CD14-positive monocyte (primary cell): Measurements from ENCODE around the gene FSCN2. TPM values are rescaled to one million over a fixed set of nuclear protein-coding genes. Genes with fewer than 3 reads are reported as not detected.

Experiments
- DNase-seq, 3 donors: peaks; one replicate each; pipeline ENCODE4 v3.0.0-alpha.2; 2011 to 2022
- H2AFZ ChIP-seq: 2 replicates; pipeline ENCODE4 v1.6.0; 2012; ENCODE audit warnings: mild to moderate bottlenecking, low read depth, low read length, inconsistent platforms; ENCODE audit not compliant: insufficient read depth, poor library complexity, severe bottlenecking
- H3K27ac ChIP-seq, 2 donors: 1 replicate in 1 of 2; 2 replicates in 1 of 2; pipeline ENCODE4 v1.5.1; 2012 to 2013; ENCODE audit warnings: low read length in 2 of 2, control low read depth in 1 of 2, inconsistent platforms in 1 of 2, low read depth in 1 of 2, mild to moderate bottlenecking in 1 of 2
- H3K27me3 ChIP-seq, 2 donors: one replicate each; pipeline versions ENCODE4 v1.6.0 to v1.6.1; 2011 to 2013; ENCODE audit warnings: low read length in 2 of 2; ENCODE audit not compliant: control insufficient read depth in 2 of 2, insufficient read depth in 2 of 2
- H3K36me3 ChIP-seq, 2 donors: replicated peaks in 1 of 2; 1 replicate in 1 of 2; 2 replicates in 1 of 2; pipeline versions ENCODE4 v1.5.1 to v1.6.1; 2012 to 2013; ENCODE audit warnings: low read length in 2 of 2, control low read depth in 1 of 2, inconsistent platforms in 1 of 2, mild to moderate bottlenecking in 1 of 2; ENCODE audit not compliant: insufficient read depth in 2 of 2, control insufficient read depth in 1 of 2
- H3K4me1 ChIP-seq, 2 donors: 1 replicate in 1 of 2; 2 replicates in 1 of 2; pipeline versions ENCODE4 v1.5.1 to v1.6.1; 2012 to 2013; ENCODE audit warnings: low read length in 2 of 2, control low read depth in 1 of 2, inconsistent platforms in 1 of 2, mild to moderate bottlenecking in 1 of 2, moderate library complexity in 1 of 2; ENCODE audit not compliant: insufficient read depth in 2 of 2, control insufficient read depth in 1 of 2
- H3K4me2 ChIP-seq: replicated peaks from 2 replicates; pipeline ENCODE3; 2012; ENCODE audit warnings: low read length, moderate library complexity, mild to moderate bottlenecking; ENCODE audit not compliant: poor library complexity, severe bottlenecking; ENCODE audit errors: extremely low read depth
- H3K4me3 ChIP-seq, 3 experiments: fragments of 200-600 bp in 1 of 3; sonication (generic) in 1 of 3; replicated peaks in 1 of 3; 1 replicate in 2 of 3; 2 replicates in 1 of 3; pipeline ENCODE4 v1.5.1; 2011 to 2013; ENCODE audit warnings: low read length in 3 of 3, mild to moderate bottlenecking in 3 of 3, control low read depth in 2 of 3, low read depth in 2 of 3, inconsistent platforms in 1 of 3, moderate library complexity in 1 of 3
- H3K79me2 ChIP-seq: 2 replicates; pipeline ENCODE4 v1.6.0; 2012; ENCODE audit warnings: mild to moderate bottlenecking, control low read depth, inconsistent platforms, low read length, moderate library complexity; ENCODE audit not compliant: insufficient read depth
- H3K9ac ChIP-seq: 2 replicates; pipeline ENCODE4 v1.6.0; 2017; ENCODE audit warnings: low read length, mild to moderate bottlenecking; ENCODE audit not compliant: insufficient read depth, poor library complexity, severe bottlenecking
- H3K9me3 ChIP-seq, 2 donors: replicated peaks in 1 of 2; 1 replicate in 1 of 2; 2 replicates in 1 of 2; pipeline versions ENCODE4 v1.5.1 to v1.6.1; 2012 to 2013; ENCODE audit warnings: low read length in 2 of 2, control low read depth in 1 of 2; ENCODE audit not compliant: control insufficient read depth in 1 of 2, insufficient read depth in 1 of 2
- H4K20me1 ChIP-seq: 2 replicates; pipeline ENCODE4 v1.6.0; 2012; ENCODE audit warnings: mild to moderate bottlenecking, low read length, control low read depth, moderate library complexity; ENCODE audit not compliant: insufficient read depth
- H3K27ac Mint-ChIP-seq, 7 donors: one replicate each; pipeline ENCODE4 v1.8.0; 2020; ENCODE audit warnings: mild to moderate bottlenecking in 7 of 7, mixed read lengths in 7 of 7, moderate library complexity in 6 of 7, inconsistent platforms in 2 of 7
- H3K27me3 Mint-ChIP-seq, 3 donors: one replicate each; pipeline ENCODE4 v1.8.0; 2021 to 2022; ENCODE audit warnings: low read depth in 3 of 3, mild to moderate bottlenecking in 3 of 3, mixed read lengths in 3 of 3, moderate library complexity in 3 of 3, inconsistent platforms in 1 of 3
- H3K36me3 Mint-ChIP-seq, 2 donors: one replicate each; pipeline ENCODE4 v1.8.0; 2020; ENCODE audit warnings: mixed read lengths in 2 of 2, inconsistent platforms in 1 of 2, mild to moderate bottlenecking in 1 of 2
- H3K4me1 Mint-ChIP-seq: one replicate; pipeline ENCODE4 v1.8.0; 2020; ENCODE audit warnings: mild to moderate bottlenecking, mixed read lengths
- H3K4me3 Mint-ChIP-seq, 2 donors: one replicate each; pipeline ENCODE4 v1.8.0; 2020; ENCODE audit warnings: mild to moderate bottlenecking in 2 of 2, mixed read lengths in 2 of 2, moderate library complexity in 1 of 2
- H3K9me3 Mint-ChIP-seq, 7 donors: one replicate each; pipeline ENCODE4 v1.8.0; 2020 to 2022; ENCODE audit warnings: mixed read lengths in 7 of 7, mild to moderate bottlenecking in 6 of 7, moderate library complexity in 6 of 7, inconsistent platforms in 2 of 7
- WGBS: methylation state at CpG from one replicate; pipeline ENCODE4 v1.1.5; 2013; ENCODE audit warnings: missing lambda C conversion rate; ENCODE audit not compliant: insufficient coverage; 5-methylcytosine and 5-hydroxymethylcytosine counted together
- intact Hi-C, 2 donors: fragments of 100-400 bp; cut with micrococcal nuclease; formaldehyde crosslinking; loops; one replicate each; pipeline versions ENCODE4 v1.15.0 to v1.15.1; 2023
- polyA plus RNA-seq, 3 donors: library from polyadenylated mRNA; depleted of rRNA in 1 of 3; unstranded in 2 of 3; stranded (reverse) in 1 of 3; fragments of 300-500 nt in 2 of 3; fragments of >200 nt in 1 of 3; fragmentation: Illumina TruSeq in 2 of 3; gene quantifications; 1 replicate in 2 of 3; 2 replicates in 1 of 3; pipeline ENCODE4 v1.2.3, GENCODE V29; 2012 to 2021
- TF ChIP-seq, protein P1 (sequence below): fragments of 200-600 bp; IDR thresholded peaks from one replicate; pipeline ENCODE4 v1.8.0; 2022; ENCODE audit warnings: antibody characterized with exemption, mild to moderate bottlenecking

Gene FSCN2
- polyA plus RNA-seq, 3 donors, result 0.07 TPM; not detected in 2

DNA sequence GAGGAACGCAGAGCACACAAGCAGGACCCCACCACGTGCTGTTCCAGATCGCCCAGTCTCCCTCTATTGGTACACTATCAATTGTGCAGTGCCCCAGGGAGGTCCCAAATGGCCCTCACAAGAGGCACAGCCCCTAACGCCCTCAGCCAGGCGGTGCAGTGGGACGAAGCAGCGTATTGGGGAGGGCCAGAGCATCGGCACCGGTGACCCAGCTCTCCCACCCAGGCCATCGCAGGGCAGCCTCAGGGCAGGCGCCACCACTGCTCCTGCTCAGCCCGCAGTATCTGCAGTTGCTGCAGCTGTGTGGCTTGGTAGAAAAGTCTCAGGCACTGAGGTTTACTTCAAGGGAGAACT lies 29.9 kb downstream of the FSCN2 start:
- no peak overlapping the region for H3K4me3 ChIP-seq
- H3K4me1 ChIP-seq, result peaks cover 68 to 87% of the 10 kb centered on the region in 2 donors
- H3K27me3 Mint-ChIP-seq, result no peaks in the 10 kb centered on the region
- H3K9me3 ChIP-seq, result no peaks in the 10 kb centered on the region
- H3K4me3 Mint-ChIP-seq, result no peak overlapping the region
- peaks cover 27 to 35% of the 10 kb centered on the region in 2 donors for H3K36me3 ChIP-seq
- H3K4me2 ChIP-seq, result no peak overlapping the region
- DNase-seq, result no peak
- WGBS, result 100% methylated on average over 9 of the region's 12 CpGs
- H3K27ac ChIP-seq, result peak overlapping the region in 1 of 2 donors; percentile 94
- peaks cover 79% of the 10 kb centered on the region for H3K79me2 ChIP-seq
- peak overlapping the region in 3 of 7 donors; percentile 31 to 97 (median 63) for H3K27ac Mint-ChIP-seq
- no peak overlapping the region for H2AFZ ChIP-seq
- H3K9me3 Mint-ChIP-seq, result no peaks in the 10 kb centered on the region
- peaks cover 37% of the 10 kb centered on the region for H4K20me1 ChIP-seq
- intact Hi-C loops, result loop anchor here in 1 of 2 donors (5.0 kb wide), 1 partner anchor 44 kb away; no protein-coding TSS in a partner anchor
- no peaks in the 10 kb centered on the region for H3K27me3 ChIP-seq
- TF ChIP-seq, protein P1, sequence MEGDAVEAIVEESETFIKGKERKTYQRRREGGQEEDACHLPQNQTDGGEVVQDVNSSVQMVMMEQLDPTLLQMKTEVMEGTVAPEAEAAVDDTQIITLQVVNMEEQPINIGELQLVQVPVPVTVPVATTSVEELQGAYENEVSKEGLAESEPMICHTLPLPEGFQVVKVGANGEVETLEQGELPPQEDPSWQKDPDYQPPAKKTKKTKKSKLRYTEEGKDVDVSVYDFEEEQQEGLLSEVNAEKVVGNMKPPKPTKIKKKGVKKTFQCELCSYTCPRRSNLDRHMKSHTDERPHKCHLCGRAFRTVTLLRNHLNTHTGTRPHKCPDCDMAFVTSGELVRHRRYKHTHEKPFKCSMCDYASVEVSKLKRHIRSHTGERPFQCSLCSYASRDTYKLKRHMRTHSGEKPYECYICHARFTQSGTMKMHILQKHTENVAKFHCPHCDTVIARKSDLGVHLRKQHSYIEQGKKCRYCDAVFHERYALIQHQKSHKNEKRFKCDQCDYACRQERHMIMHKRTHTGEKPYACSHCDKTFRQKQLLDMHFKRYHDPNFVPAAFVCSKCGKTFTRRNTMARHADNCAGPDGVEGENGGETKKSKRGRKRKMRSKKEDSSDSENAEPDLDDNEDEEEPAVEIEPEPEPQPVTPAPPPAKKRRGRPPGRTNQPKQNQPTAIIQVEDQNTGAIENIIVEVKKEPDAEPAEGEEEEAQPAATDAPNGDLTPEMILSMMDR, result no peak
- peaks cover 32 to 53% of the 10 kb centered on the region in 2 donors for H3K36me3 Mint-ChIP-seq
- H3K4me1 Mint-ChIP-seq, result peaks cover 79% of the 10 kb centered on the region
- H3K9ac ChIP-seq, result no peak overlapping the region

DNA sequence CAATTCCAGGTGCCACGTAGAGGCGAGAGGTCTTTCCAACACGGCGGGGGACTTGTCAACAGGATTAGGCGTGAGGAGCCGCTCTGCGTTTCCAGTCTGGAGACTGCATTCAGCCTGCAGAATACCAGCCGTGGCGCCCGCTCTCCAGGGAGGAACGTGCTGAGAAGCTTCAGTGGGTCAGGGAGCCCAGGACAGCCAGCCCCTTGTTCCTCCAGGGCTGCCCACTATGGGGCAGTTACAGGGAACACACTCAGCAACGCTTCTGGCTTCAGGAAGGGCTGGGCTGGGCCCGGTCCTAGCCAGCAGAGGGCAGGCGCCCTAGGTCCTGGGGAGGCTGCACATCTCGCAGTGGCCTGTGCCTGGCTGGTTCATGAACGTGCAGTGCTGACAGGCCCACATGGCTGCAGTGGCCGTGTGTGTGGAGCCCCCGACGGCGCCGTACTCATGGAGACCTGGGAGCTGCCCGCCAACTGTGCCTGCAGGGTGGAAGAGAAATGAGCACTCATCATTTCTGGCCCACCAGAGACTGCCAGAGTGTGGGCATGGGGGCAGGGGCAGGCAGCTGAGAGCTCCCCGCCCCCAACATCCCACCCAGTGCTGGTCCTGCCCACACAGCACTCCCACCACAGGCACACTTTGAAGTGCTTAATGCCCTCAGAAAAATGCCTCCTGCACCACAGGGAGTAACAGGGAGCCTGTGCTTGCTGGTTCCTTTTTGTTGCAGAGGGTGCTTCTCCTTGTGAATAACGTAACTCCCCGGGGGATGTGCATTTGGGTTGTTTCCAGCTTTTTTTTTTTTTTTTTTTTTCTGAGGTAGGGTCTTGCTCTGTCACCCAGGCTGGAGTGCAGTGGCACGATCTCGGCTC lies 31.0 kb downstream of the FSCN2 start:
- DNase-seq, result peak; percentile 53 to 59 (median 57)
- Mint-ChIP-seq H3K27me3 (no peaks in the 10 kb centered on the region), H3K4me3 (peak overlapping the region; percentile 12 to 51), H3K36me3 (peaks cover 32 to 57% of the 10 kb centered on the region in 2 donors), H3K27ac (peak overlapping the region; percentile 57 to 99 (median 97)), H3K4me1 (peaks cover 79% of the 10 kb centered on the region), H3K9me3 (no peaks in the 10 kb centered on the region)
- Histone ChIP-seq H2AFZ (no peak overlapping the region), H3K4me1 (peaks cover 68 to 87% of the 10 kb centered on the region in 2 donors), H3K4me2 (peak overlapping the region; percentile 75), H3K79me2 (peaks cover 72% of the 10 kb centered on the region), H3K27ac (peak overlapping the region; percentile 80 to 94), H3K9me3 (no peaks in the 10 kb centered on the region), H3K4me3 (peak overlapping the region in 2 of 3 experiments; percentile 16 to 65), H3K36me3 (peaks cover 27 to 35% of the 10 kb centered on the region in 2 donors), H3K9ac (peak overlapping the region; percentile 40), H3K27me3 (no peaks in the 10 kb centered on the region), H4K20me1 (peaks cover 30% of the 10 kb centered on the region)
- TF ChIP-seq, protein P1, result peak; percentile 77
- intact Hi-C loops, result loop anchor here in 1 of 2 donors (5.0 kb wide), 1 partner anchor 43 kb away; no protein-coding TSS in a partner anchor
- WGBS, result 66% methylated on average over 16 of the region's 27 CpGs
